ENCODE measurements around the gene CYP27C1. TPM values are rescaled to one million over a fixed set of nuclear protein-coding genes. Genes with fewer than 3 reads are reported as not detected.

Gene CYP27C1
- total RNA-seq, 4 donors from 2014 or later = 0.12 to 0.52 (median 0.28) TPM

GRCh38 chr2:127187081-127187775 is 32.9 kb downstream of the CYP27C1 start:
- H3K36me3 ChIP-seq = no peaks in the 10 kb centered on the region
- TF ChIP-seq POLR2A (IDR thresholded peaks at IDR 0.05) (no peak), EP300 (IDR thresholded peaks at IDR 0.05) (no peak), CTCF (IDR thresholded peaks at IDR 0.05) (no peak)
- no peak overlapping the region for H3K4me3 ChIP-seq
- H3K27me3 ChIP-seq = no peaks in the 10 kb centered on the region
- ATAC-seq = no peak
- H3K9me3 ChIP-seq = no peaks in the 10 kb centered on the region
- 80 to 88% methylated on average over 13 to 17 of the region's 17 CpGs for WGBS, 2 donors (ENCODE audit: low coverage in 1 of 2)
- H3K4me1 ChIP-seq = no peaks in the 10 kb centered on the region
- H3K27ac ChIP-seq = no peak overlapping the region

DNA sequence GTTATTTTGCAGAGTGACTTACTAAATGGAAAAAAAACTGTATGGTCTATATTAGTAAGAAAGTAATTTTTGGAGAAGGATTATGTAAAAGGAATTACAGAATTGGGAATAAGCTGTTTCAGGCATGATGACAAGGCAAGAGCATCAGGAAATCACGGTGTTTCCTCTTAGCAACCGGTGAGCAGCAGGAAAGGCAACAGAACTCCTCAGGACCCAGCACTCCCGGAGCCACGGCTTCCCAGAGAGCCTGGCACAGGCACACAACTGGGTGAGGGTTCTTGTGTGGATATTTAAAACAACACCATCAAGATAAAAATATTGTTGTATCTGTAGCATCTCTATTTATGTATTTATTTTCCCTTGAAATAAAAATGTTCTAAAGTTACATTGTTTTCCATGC is 34.4 kb downstream of the CYP27C1 start:
- TF ChIP-seq EP300 (IDR thresholded peaks at IDR 0.05) (no peak), POLR2A (IDR thresholded peaks at IDR 0.05) (no peak), POLR2AphosphoS5 (IDR thresholded peaks at IDR 0.05) (no peak), CTCF (IDR thresholded peaks at IDR 0.05) (no peak)
- Histone ChIP-seq H3K27me3 (no peaks in the 10 kb centered on the region), H3K27ac (no peak overlapping the region), H3K9me3 (no peaks in the 10 kb centered on the region), H3K36me3 (no peaks in the 10 kb centered on the region), H3K4me1 (no peaks in the 10 kb centered on the region), H3K4me3 (no peak overlapping the region)
- WGBS, 2 donors (ENCODE audit: low coverage in 1 of 2) = 59% methylated on average over 4 of the region's 4 CpGs
- ATAC-seq = no peak

DNA sequence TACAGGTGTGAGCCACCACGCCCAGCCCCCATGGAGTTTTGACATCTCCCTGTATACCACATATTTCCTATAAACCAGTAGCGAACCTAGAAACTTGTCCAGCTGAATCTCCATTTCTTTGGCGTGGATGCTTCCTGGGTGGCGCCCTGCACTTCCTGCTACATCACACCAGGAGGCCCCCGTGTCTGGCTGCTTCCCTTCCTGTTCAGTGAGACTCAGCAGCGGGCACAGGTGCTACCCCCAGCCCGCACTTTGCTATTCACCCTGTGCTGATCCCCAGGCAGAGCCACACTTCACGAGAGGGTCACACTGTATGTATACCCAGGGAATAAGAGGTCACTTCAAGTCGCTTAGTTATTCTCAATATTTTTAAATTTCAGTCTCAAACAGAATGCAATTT is 35.0 kb downstream of the CYP27C1 start:
- no peaks in the 10 kb centered on the region for H3K36me3 ChIP-seq
- 71 to 90% methylated on average over 2 to 8 of the region's 9 CpGs for WGBS, 2 donors (ENCODE audit: low coverage in 1 of 2)
- TF ChIP-seq EP300 (IDR thresholded peaks at IDR 0.05) = no peak
- TF ChIP-seq POLR2AphosphoS5 (IDR thresholded peaks at IDR 0.05) = no peak
- no peak for TF ChIP-seq CTCF (IDR thresholded peaks at IDR 0.05)
- TF ChIP-seq POLR2A (IDR thresholded peaks at IDR 0.05) = no peak
- no peak overlapping the region for H3K27ac ChIP-seq
- no peaks in the 10 kb centered on the region for H3K4me1 ChIP-seq
- no peaks in the 10 kb centered on the region for H3K27me3 ChIP-seq
- ATAC-seq = no peak
- peaks cover 0 to 6% (median 0%) of the 10 kb centered on the region in 3 donors for H3K9me3 ChIP-seq
- H3K4me3 ChIP-seq = no peak overlapping the region

- peaks cover 0 to 8% (median 0%) of the 10 kb centered on the region in 3 donors for H3K9me3 ChIP-seq
- no peak overlapping the region for H3K27ac ChIP-seq
- H3K36me3 ChIP-seq = no peaks in the 10 kb centered on the region
- no peaks in the 10 kb centered on the region for H3K27me3 ChIP-seq
- no peak for TF ChIP-seq POLR2A (IDR thresholded peaks at IDR 0.05)
- TF ChIP-seq CTCF (IDR thresholded peaks at IDR 0.05) = no peak
- no peak for TF ChIP-seq EP300 (IDR thresholded peaks at IDR 0.05)
- TF ChIP-seq POLR2AphosphoS5 (IDR thresholded peaks at IDR 0.05) = no peak
- WGBS, 2 donors (ENCODE audit: low coverage in 1 of 2) = 80 to 84% methylated on average over 3 of the region's 3 CpGs
- H3K4me3 ChIP-seq = no peak overlapping the region
- no peaks in the 10 kb centered on the region for H3K4me1 ChIP-seq
- ATAC-seq = no peak
Measured at GRCh38 chr2:127183771-127184170, 36.3 kb downstream of the CYP27C1 start.
